Renal pelvis (tissue), 4 donors: ENCODE results near the gene RAPGEF2. TPM values are rescaled to one million over a fixed set of nuclear protein-coding genes. Genes with fewer than 3 reads are reported as not detected.
A peak's percentile ranks its signal among the peaks of the same experiment; 100 is the strongest.

ENCODE experiments used
- DNase-seq: peaks from one replicate; pipeline ENCODE4 v3.0.0-alpha.2; 2013
- polyA plus RNA-seq, 3 donors: library from polyadenylated mRNA; unstranded; fragments of 120-200 nt; gene quantifications; one replicate each; pipeline ENCODE4 v1.2.1, GENCODE V29; 2013; ENCODE audit not compliant: insufficient read length in 3 of 3

Gene RAPGEF2
- polyA plus RNA-seq, 3 donors: 47.2 to 52.4 (median 48.4) TPM

DNA sequence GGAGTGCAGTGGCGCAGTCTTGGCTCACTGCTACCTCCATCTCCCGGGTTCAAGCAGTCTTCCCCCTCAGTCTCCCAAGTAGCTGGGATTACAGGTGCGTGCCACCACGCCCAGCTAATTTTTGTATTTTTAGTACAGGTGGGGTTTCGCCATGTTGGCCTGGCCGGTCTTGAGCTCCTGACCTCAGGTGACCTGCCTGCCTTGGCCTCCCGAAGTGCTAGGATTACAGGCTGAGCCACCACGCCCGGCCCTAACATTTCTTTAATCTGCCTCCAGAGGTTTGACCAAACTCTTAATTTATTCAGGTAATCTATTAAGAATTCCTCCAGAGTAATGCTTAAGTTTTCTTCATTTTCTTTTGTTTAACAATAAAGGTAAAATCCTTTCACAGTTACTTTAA, 171.0 kb downstream of the RAPGEF2 start:
- no peak for DNase-seq

DNA sequence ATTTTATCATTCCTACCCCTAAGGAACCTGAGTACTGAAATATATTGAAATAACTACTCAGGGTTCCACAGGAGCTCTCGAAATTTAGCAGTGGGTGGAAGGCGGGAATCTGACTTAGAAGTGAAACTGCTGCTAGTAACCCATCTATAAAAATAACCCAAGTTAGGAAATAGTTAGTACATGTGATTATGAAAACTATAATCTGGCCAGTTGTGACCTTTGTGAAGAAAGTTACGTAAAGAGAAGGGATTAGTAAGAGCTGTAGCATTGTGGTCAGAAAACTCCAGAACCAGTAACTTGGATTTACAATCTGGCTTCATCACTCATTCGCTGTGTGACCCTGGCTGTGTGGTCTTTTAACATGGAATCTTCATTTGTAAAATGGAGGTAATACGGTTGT, 175.5 kb downstream of the RAPGEF2 start:
- no peak for DNase-seq

DNA sequence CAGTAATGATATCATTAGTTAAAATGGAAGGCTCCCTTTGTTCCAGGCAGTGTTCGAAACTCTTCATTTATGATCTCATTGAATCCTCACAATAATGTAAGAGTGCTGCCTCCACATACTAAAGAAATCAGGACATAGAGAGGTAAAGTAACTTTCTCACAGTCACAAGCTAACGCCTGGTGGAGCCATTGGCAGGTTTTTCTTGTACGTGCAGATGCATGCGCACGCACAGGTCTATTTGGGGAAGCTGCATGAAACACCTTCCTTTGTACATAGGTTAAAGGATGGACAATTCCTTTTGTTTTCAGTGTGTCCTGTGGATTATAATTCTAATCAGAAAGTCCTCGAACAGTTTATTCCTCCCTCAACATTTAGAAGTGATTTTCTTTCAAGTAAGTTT, 176.2 kb downstream of the RAPGEF2 start:
- no peak for DNase-seq

DNA sequence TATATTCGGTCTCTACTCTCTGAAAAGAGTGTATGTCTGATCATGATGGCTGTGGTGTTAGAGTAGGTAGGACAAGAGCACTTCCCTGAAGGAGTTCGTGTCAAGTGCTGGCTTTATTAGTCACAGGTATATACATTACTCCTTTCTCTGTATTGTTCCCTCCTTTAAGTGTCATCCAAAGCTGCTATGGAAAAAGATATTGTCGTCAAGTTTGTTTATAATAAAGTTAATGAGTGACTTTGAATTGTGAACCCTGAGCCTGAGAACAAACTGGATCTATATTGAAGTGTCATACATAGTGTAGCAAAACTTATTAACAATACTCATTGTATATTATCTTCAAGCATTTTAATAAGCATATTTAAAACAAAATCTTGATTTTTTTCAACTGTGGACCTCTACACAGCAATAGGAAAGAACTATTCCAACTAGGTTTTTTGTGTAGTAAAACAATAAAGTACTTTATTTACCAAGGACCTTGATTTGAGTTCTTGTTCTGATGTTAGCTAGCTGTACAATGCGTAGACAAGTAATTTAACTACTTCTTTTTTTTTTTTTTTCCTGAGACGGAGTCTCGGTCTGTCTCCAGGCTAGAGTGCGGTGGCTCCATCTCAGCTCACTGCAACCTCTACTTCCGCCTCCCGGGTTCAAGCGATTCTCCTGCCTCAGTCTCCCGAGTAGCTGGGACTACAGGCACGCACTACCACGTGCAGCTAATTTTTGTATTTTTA, 177.7 kb downstream of the RAPGEF2 start:
- DNase-seq: no peak

DNA sequence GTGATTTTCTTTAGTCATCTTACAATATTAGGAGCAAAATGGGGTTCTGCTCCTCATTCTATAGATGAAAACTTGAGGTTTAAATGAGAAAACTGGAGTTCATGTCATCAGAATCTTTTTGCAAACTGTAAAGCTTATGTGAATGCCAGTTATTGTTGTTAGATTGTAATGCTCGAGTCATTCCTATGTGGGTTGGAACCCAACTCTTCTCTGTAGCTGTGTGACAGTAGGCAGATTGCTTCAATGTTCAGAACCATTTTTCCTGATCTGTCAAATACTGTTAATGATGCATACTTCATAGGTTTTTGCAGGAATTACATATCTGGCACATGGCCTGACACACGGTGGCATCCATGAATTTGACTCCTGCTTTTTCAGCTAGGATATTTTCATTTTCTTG, 178.9 kb downstream of the RAPGEF2 start:
- no peak for DNase-seq

DNA sequence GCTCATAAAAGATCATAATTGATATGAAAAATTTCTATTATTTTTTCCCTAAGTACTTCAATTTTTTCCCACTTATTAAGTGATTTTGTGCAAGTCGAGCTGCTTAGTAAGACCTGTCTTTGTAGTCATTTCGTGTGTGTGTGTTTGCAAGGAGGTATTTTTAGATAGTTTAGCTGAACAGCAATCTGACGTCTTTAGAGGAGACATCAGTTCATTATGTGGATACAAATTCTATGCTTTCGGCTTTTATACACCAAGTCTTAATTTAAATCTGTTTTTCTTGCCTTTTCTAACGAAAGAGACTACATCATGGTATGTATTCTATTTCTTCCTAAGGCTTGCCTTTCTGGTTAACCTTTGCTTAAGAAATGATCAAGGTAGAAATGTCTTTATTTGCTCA, 179.4 kb downstream of the RAPGEF2 start:
- no peak for DNase-seq

DNA sequence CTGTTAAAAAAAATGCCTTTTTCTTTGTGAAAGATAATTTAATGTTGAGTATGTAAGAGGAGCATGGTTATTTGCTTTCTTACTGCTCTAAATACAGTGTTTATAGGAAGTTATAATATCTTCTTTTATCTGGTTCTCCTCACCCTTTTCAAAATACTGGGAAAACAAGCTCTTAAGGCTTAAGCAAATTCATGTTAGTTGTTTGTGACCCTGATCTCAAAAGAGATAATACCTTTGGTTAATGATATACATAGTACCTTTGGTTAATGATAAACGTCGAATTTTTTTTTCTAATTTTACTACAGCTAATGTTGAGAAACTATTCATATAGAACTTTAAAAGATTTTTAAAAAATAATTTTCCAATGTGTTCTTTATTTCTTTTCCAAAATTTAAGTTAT, 180.1 kb downstream of the RAPGEF2 start:
- no peak for DNase-seq

DNA sequence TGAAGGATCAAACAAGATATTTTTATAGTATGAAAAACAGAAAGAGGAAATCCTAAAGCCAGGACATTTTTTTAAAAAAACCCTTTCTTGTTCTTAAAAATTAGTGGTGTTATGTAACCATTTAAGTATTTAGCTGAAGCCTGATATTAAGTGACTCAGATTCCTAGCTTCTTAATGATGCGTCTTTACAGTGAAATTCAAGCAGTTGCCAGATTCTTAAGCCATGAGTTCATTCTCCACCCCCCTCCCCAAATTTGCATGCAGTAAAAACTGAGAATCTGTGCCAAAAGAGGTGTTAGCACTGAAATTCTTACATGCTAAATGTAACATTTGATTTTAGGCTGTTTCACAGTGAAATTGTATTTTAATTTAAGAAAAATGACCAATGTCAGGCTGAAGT, 180.8 kb downstream of the RAPGEF2 start:
- DNase-seq: peak; percentile 62

DNA sequence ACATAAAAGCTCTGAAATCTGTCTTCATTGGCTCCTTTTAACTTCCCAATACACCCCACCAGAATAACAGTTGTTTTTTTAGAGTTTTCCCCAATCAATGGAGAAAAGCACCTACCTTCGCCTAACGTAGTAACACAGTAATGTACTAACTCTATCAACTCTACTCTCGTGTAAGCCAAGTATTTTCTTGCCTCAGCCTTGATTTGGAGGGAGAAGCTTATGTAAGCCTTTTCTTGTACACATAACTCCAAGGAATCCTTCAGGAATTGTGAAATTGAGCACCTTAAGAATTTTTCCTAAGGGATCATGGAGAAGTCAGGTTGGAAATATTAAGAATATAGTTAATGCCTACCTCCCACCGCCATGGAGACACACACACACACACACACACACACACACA, 181.2 kb downstream of the RAPGEF2 start:
- no peak for DNase-seq

DNA sequence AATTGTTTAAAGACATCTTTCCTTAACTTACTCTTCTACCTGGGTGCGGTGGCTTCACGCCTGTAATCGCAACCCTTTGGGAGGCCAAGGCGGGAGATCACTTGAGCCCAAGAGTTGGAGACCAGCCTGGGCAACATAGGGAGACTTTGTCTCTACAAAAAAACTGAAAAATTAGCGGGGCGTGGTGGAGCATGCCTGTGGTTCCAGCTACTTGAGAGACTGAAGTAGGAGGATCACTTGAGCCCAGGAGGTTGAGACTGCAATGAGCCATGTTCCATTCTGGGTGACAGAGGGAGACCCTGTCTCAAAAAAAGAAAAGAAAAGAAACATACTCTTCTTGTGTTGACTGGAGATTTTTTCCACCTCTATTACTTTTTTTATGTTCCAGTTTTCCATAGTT, 181.9 kb downstream of the RAPGEF2 start:
- no peak for DNase-seq

DNA sequence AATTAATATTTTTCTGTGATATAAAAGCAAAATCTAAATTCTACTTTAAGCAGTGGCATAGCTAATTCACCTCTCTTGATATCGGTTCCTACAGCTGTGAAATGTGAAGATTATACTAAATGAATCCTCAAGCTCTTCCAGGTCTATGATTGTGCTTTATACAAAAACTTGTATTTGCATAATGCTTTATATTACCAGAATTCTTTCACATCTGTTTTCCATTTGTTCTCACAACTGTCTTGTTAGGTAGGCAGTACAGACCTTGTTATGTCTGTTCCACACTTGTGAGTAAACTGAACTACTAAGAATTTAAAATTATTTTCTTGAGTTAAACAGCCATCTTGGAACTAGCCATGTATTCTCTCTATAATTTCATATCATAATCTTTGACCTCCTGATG, 184.9 kb downstream of the RAPGEF2 start:
- DNase-seq: no peak

DNA sequence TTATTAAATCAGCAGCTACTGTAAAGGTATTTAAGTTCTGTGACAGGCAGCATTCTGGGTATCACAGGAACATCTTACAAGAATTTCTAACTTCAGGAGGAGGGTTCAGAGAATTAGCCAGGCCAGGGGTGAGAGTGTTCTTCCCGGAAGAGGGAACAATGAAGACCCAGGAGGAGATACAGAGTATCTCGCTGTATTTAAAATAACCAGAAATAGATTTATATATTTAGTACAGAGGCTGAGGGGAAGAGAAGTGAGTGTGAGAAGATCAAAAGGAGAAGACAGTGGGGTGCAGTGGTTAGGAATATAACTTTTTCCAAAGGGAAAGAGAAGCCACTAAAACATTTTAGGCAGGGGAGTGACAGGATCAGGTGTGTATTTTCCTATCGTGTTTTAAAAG, 186.8 kb downstream of the RAPGEF2 start:
- no peak for DNase-seq

DNA sequence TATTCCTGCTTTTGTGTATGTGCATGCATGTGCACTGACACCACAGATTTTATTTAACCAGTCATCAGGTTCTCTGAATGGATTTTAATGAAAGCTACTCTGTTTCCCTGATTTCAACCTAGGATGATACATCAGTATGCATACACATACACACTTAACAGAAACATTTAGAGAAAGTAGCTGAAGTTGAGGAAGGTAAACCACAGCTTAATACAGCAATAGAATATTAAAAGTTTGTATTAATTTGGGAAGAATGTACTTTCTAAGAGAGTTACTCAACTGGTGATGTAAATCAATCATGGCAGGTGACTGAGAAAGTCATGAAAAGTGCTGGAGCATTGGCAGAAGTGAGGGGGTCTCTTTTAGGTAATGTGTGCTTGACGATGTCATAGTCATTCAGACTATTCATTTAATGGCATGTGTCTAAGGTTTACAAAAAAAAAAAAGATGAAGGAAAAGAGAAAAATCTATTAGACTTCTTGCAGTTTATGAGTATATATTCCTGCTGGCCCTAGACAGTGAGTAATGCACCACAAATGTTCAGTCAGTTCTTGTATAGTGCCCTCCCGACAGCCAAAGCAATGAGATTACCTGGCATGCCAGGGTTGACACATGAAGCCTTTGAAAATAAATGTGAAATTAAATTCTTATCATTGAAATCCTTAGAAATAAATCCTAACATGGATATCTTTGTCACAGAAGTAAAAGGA, 187.6 kb downstream of the RAPGEF2 start:
- no peak for DNase-seq

DNA sequence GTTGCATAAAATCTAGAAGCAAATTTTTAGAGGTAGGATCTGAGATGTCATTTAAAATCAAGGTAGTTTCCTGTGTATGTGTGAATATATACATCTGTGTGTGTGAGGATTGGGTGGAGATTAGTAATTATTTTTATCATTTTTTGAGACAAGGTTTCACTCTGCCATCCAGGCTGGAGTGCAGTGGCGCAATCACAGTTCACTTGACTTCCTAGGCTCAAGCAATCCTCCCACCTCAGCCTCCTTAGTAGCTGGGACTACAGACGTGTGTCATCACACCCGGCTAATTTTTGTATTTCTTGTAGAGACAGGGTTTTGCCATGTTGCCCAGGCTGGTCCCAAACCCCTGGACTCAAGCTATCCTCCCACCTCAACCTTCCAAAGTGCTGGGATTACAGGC, 188.3 kb downstream of the RAPGEF2 start:
- DNase-seq: no peak

DNA sequence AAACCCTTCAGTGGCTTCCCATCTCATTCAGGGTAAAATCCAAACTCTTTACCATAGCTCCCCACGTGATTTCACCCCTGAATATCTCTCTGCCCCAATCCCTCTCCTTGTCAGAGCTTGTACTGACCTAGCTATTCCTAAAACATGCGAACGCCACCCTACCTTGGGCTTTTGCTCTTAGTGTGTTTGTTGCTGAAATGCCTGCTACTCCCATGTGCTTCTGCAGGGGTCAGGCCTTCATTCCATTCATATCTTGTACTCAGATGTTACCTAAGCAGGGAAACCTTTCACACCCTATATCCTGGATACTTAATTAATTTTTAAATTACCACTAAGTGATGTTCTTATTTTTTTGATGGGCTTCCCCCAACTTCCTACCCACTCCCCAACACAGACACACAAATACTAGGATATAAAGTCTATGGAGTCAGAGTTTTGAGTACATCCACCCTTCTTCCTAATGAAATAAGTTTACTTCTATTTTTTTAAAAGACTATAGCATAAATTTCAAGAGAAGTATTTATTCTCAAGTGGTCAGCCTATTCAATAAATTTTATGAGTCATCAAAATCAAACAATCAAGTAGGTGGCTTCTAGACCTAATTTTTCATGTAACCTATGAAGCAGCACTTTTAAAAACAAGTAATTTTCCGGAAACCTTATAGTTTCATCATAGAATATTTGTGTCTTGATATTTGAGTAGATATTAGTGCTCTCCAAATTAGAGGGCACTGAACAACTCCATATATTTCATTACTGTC, 189.4 kb downstream of the RAPGEF2 start:
- DNase-seq: no peak

DNA sequence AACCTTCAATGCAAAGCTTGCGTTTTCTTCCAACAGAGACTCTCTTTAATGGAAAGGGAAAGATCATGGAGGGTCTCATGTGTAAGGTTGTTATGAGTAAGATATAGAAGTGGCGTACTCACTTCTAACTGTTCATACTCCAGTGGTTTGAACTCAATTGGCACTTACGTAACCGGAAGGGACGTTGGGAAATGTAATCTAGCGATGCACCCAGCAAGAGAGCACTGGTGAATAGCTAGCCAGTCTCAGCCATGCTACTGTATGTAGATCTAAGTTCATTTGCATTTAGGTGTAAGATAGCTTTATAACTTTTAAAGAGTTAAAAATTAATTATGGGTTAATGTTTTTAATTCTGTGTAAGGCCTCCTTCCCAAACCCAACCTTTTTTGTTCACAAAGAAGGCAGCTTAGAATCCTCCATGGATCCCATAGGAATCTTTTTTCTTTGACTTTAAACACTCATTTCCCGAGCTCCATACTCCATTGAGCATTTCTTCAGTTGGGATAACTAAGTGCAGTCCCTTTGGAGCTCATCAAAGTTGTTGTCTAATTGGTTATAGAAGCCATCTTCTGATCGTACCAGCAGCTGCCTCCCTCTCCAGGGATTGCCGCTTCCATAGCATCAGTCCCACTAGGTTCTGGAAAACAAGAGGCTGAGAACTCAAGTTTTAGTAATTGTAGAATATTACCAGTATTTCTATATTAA, 191.1 kb downstream of the RAPGEF2 start:
- no peak for DNase-seq

DNA sequence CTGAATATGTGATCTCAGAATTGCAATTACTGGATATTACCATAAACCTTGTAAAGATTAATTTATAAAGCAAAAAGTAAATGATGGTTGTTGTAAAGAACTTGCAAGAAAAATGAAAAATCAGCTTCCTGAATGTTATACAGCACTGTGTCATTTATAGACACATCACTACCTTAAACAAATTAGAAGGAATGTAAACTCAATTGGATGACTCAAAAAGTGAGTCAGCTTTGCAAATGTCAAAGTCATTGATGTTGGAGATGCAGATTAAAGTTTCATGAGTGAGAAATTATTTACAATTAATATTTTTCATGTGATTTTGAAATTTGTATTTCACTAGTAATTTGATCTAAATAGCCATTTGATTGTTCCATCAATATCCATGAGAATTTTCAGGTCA, 193.2 kb downstream of the RAPGEF2 start:
- no peak for DNase-seq

DNA sequence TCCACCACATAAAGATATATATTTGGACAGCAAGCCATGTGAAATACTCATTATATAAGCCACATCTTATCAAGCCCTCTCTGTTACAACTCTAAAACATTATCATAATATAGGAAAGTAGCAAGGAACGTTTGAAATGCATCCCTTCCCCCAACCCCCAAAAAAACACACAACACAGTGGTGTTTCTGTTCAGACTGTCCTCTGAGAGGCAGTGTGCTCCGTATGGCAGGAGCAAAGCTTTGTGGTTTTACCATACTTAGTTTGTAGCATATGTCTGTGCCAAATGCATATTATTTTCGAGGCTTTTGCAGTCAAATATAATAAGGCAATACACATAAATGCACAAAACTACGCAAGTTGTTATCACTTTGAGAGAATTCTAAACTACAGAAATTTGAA, 194.2 kb downstream of the RAPGEF2 start:
- no peak for DNase-seq

DNA sequence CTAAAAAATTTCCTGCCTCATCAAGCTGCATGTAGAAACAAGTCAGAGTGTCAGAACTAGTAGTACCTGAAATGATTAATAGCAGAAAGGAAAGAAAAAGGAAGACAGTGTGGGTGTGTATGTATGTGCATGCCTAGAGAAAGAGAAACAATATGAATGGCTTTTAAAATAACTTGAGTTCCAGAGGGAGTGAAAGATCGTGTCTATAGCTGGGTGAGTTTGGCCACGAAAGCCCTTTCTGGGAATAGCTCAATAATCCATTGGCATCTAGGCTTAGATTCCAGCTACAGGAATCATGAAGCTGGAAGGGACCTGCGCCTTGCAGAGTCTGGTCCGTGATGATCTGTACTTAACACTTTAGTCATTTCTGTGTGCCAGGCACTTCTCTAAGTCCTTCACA, 195.6 kb downstream of the RAPGEF2 start:
- no peak for DNase-seq

DNA sequence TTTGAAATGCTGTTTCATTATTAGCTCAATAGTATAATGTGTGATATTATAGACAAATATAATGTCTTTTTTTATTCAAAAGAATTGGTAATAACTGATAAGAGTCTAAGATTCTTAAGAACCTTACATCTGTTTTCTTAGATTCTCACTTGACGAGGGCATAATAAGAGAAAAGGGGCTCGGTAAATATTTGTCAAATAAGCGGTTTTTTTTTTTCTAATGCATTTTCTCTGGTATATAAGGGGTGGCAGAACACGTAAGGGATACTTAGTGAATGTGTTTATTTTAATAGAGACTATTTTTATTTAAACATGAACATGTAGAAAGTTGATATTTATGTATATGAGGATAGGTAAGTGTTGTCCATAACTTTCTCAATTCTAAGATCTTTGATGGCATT, 200.6 kb downstream of the RAPGEF2 start:
- DNase-seq: no peak

DNA sequence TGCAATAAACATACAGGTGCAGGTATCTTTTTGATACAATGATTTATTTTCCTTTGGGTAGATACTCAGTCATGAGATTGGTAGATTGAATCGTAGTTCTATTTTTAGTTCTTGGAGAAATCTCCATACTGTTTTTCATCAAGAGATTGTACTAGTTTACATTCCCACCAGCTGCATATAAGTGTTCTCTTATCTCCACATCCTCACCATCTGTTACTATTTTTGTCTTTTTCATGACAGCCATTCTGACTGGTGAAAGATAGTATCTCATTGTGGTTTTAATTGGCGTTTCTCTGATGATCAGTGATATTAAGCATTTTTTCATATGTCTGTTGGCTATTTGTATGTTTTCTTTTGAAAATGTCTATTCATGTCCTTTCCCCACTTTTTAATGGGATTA, 202.2 kb downstream of the RAPGEF2 start:
- DNase-seq: no peak

DNA sequence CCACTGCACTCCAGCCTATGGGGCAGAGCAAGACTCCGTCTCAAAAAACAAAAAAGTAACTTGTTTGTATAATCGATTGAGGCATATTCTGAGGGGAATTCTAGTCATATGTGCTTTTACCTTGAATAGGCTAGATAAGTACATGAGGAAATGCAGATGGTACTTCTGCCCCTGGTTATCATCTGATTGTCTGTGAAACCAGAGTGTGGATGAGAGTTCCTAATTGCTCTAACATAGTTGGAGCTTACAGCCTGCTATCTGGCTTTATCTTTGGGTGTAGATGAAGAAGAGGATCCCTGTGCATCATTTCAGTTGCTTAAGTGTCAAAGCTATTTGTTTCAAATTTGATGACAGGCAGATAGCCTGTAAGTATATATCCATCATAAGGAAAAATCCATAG, 205.1 kb downstream of the RAPGEF2 start:
- no peak for DNase-seq
